Activated naive CD8-positive, alpha-beta T cell (primary cell): Measurements from ENCODE around the gene NAP1L5.

ENCODE experiments used
- H3K27ac Mint-ChIP-seq: one replicate; pipeline ENCODE4 v1.8.0; 2021; ENCODE audit warnings: mixed read lengths
- H3K27me3 Mint-ChIP-seq: one replicate; pipeline ENCODE4 v1.8.0; 2021; ENCODE audit warnings: mixed read lengths
- H3K36me3 Mint-ChIP-seq: one replicate; pipeline ENCODE4 v1.8.0; 2021; ENCODE audit warnings: mixed read lengths
- H3K4me1 Mint-ChIP-seq: one replicate; pipeline ENCODE4 v1.8.0; 2021; ENCODE audit warnings: low read depth, mixed read lengths
- H3K4me3 Mint-ChIP-seq: one replicate; pipeline ENCODE4 v1.8.0; 2021; ENCODE audit warnings: mild to moderate bottlenecking, mixed read lengths
- H3K9me3 Mint-ChIP-seq: one replicate; pipeline ENCODE4 v1.8.0; 2021; ENCODE audit warnings: low read depth, mixed read lengths

Gene NAP1L5

DNA sequence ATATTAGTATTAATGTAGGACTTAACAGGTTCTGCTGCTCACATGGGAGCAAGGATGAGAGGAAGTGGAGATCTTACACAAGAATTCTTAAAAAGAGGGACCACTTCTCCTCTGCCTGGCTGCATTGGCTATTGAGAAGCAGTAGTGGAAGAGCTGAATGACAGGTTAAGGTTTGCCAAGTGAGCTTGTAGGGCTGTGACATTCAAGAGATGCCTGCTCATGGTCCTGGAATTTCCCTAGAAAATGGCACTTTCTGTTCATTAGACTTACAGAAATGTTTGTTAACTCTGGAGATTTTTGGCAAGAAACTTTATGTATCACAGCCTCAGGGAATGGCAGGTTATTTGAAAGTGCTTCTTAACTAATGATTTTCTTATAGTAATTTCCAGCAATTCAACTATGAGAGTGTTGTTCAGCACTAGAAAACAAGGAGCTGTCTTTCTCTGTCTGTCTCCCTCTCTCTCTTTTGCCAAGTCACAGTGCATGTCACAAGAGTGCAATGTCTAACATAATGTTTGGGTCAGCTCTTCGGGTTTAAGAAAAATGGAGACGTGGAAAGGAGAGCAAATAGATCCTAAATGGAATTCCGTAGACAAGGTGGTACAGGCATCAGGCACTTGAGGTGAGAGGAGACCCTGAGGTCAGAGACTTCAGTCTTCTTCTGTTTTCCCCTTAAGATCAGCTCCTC, 8.3 kb upstream of the NAP1L5 start:
- Mint-ChIP-seq H3K4me3 (no peak overlapping the region), H3K36me3 (peaks cover 38% of the 10 kb centered on the region)

DNA sequence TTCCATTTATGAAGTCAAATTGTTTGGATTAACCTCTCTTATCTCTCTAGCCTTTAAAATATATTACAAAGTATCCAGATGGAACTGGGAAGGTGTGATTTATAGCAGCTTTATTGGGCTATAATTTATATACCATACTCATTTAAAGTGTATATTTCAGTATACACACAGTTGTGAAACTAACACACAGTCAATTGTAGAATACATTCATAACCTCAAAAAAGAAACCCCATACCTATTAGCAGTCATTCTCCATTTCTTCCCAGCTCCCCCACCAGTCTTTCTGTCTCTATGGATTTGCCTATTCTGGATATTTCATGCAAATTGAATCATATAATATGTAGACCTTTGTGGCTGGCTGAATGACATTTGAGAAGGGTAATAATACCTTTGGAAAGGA, 7.6 kb upstream of the NAP1L5 start:
- H3K4me3 Mint-ChIP-seq: no peak overlapping the region
- H3K4me1 Mint-ChIP-seq: no peaks in the 10 kb centered on the region
- no peak overlapping the region for H3K27ac Mint-ChIP-seq

More for the DNA sequence above, 8.3 kb upstream of the NAP1L5 start:
- no peaks in the 10 kb centered on the region for H3K27me3 Mint-ChIP-seq
- H3K4me1 Mint-ChIP-seq: no peaks in the 10 kb centered on the region
- H3K9me3 Mint-ChIP-seq: no peaks in the 10 kb centered on the region
- H3K27ac Mint-ChIP-seq: no peak overlapping the region

DNA sequence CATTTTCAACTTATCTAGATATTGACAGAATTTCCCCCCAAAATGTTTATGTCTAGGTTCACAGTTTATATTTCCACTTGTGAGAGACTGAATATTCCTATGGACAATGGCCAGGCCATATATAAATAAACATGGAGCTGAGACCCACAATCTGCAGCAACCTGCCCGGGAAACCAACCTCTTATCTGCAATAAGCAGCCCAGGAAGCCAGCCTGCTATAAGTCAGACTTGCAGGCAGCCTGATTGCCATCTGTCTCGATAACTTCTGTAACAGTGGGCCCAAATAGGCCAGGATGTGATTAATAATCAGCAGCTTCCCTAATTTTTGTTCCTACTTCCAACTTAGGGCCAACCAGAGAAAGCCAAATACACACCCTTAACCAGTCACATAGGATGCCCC, 5.2 kb upstream of the NAP1L5 start:
- H3K4me3 Mint-ChIP-seq: no peak overlapping the region
- H3K36me3 Mint-ChIP-seq: peaks cover 21% of the 10 kb centered on the region
- no peaks in the 10 kb centered on the region for H3K9me3 Mint-ChIP-seq
- H3K27me3 Mint-ChIP-seq: no peaks in the 10 kb centered on the region
- H3K27ac Mint-ChIP-seq: no peak overlapping the region
- H3K4me1 Mint-ChIP-seq: peaks cover 6% of the 10 kb centered on the region

More for the DNA sequence above, 7.6 kb upstream of the NAP1L5 start:
- Mint-ChIP-seq H3K27me3 (no peaks in the 10 kb centered on the region), H3K9me3 (no peaks in the 10 kb centered on the region), H3K36me3 (peaks cover 34% of the 10 kb centered on the region)

DNA sequence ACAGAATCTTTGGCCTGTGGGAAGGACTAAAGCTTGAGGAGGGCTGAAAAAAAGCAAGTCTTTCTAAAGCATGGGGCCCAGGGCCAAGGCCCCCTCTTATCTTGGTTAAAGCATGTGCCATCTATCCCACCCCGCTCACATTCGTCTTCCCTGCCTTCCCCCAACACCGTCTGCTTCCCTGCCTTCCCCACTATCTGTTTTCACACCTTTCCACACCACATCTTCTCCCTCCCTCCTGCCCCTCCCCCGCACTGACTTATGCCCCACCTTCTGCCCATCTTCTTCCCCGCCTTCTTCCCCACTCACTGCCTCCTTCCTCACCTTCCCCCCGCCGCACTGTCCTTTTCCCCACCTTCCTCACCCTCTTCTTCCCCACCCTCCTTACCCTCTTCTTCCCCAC, 890 bp upstream of the NAP1L5 start:
- peaks cover 16% of the 10 kb centered on the region for H3K36me3 Mint-ChIP-seq
- H3K27ac Mint-ChIP-seq: no peak overlapping the region
- H3K4me1 Mint-ChIP-seq: peaks cover 17% of the 10 kb centered on the region
- peak overlapping the region; percentile 86 for H3K4me3 Mint-ChIP-seq
- no peaks in the 10 kb centered on the region for H3K27me3 Mint-ChIP-seq
- no peaks in the 10 kb centered on the region for H3K9me3 Mint-ChIP-seq

DNA sequence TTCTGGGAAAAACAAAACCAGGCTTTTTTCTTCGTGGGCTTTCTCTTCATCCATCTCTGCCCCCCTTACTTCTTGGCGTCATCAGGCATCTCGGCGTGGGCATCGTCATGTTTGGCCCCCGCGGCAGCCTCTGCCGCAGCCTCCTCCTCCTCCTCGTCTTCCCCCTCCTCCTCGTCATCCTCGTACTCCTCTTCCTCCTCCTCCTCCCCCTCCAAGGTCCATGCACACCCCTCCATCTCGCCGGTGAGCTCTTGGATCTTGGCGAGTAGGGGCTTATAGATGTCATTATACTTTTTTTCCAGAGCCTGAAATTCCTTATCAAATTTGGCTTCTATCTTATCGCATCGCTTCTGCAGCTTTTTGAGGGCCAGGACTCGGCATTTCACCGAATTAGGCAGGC, 488 bp downstream of the NAP1L5 start:
- Mint-ChIP-seq H3K4me1 (peaks cover 17% of the 10 kb centered on the region), H3K36me3 (peaks cover 10% of the 10 kb centered on the region), H3K27ac (peak overlapping the region; percentile 77), H3K27me3 (no peaks in the 10 kb centered on the region), H3K9me3 (no peaks in the 10 kb centered on the region), H3K4me3 (peak overlapping the region; percentile 86)

DNA sequence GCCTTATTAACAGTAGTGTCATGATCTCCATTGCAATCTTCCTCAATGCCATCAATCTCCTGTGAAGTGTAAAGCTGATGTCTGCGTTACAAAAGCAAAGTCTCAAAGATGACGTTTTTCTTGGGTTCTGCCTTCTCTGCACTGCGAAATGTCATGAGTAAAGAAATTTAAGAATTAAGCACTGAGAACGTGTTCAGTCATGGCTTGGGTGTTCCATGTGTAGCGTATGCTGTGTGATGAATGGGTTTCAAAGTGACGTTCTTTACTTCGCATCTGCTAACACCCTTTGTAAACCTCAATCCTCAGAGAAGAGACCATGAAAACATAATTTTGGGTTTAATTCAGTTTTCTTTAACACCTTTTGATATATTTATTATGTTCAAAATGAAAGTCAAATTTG, 999 bp downstream of the NAP1L5 start:
- Mint-ChIP-seq H3K4me3 (peak overlapping the region; percentile 86), H3K4me1 (peaks cover 17% of the 10 kb centered on the region), H3K27me3 (no peaks in the 10 kb centered on the region), H3K9me3 (no peaks in the 10 kb centered on the region), H3K36me3 (peaks cover 9% of the 10 kb centered on the region), H3K27ac (peak overlapping the region; percentile 34)

DNA sequence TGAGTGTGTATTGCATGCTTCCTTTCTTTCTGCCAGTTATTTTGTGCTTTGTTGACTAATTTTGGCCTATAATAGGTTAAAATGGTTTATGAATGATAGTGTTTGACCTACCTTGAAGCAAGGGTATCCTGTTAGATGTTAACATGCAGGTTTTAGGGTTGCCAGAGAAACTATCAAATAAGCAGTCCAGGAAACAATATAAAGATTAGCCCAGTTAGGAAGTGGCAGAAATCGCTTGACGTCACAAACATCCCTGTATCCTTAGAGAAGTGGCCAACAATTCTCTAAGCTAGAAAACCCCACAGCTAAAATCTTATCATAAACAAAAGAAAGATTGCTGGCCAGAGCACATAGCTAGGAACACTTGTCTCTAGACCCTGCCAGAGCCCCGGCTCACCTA, 3.8 kb downstream of the NAP1L5 start:
- peaks cover 15% of the 10 kb centered on the region for H3K4me1 Mint-ChIP-seq
- H3K9me3 Mint-ChIP-seq: no peaks in the 10 kb centered on the region
- H3K27ac Mint-ChIP-seq: no peak overlapping the region
- H3K27me3 Mint-ChIP-seq: no peaks in the 10 kb centered on the region
- peaks cover 13% of the 10 kb centered on the region for H3K36me3 Mint-ChIP-seq
- H3K4me3 Mint-ChIP-seq: no peak overlapping the region

DNA sequence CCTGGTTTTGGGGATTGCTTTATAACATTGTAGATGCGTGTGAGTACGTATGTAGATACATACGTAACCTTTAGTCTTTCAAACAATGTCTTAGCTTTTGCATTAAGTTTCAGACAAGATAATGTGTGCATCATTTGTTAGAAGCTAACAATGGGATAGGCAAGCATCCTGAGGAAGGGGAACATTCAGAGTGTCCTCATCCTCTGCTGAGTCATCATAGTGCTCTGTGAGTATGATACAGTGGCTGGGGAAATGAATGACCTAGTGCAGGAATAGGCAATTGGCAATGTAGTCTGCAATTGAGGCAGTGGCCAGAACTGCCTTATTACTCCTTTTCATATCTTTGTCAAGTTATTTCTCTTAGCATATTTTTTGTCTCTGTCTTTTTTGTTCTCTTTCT, 7.3 kb downstream of the NAP1L5 start:
- Mint-ChIP-seq H3K4me1 (peaks cover 3% of the 10 kb centered on the region), H3K27ac (peak overlapping the region; percentile 18), H3K4me3 (no peak overlapping the region), H3K27me3 (no peaks in the 10 kb centered on the region), H3K36me3 (peaks cover 16% of the 10 kb centered on the region), H3K9me3 (no peaks in the 10 kb centered on the region)

DNA sequence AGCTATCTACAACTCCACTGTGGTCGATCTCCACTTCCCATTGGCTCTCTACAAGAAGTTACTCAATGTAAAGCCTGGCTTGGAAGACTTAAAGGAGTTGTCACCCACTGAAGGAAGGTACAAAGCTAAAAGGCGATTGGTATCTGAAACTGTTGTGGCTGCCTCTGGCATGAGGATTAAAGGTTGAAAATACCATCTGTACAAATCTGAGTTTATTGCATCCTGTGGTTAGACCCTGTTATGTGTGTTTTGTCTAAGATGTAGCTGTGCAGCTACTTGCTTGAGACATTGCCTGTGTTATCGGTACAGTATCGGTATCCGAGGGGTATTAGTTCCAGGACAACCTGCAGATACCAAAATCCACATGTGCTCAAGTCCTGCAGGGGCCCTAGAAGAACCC, 16.4 kb downstream of the NAP1L5 start:
- Mint-ChIP-seq H3K36me3 (peaks cover 40% of the 10 kb centered on the region), H3K4me3 (no peak overlapping the region)

DNA sequence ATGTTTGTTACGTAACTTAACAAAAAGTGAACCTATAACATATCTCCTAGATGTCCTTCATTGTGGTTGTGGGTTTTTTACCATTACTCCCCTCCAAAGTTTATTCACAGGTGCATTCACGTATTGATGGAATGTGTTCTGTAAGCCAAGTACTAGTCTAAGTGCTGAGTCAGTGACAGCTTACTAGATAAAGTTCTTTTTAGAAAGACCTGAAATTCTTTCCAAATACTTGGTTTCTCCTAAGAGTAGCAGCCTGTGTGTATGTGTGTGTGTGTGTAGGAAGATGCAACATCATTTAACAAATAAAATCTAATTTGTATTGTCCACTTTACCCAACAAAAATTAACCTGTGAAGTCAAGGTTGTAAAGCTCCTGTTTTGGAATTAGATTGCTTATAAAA, 22.1 kb downstream of the NAP1L5 start:
- H3K27ac Mint-ChIP-seq: no peak overlapping the region
- H3K9me3 Mint-ChIP-seq: no peaks in the 10 kb centered on the region

More for the DNA sequence above, 16.4 kb downstream of the NAP1L5 start:
- Mint-ChIP-seq H3K4me1 (no peaks in the 10 kb centered on the region), H3K9me3 (no peaks in the 10 kb centered on the region), H3K27ac (no peak overlapping the region), H3K27me3 (no peaks in the 10 kb centered on the region)

DNA sequence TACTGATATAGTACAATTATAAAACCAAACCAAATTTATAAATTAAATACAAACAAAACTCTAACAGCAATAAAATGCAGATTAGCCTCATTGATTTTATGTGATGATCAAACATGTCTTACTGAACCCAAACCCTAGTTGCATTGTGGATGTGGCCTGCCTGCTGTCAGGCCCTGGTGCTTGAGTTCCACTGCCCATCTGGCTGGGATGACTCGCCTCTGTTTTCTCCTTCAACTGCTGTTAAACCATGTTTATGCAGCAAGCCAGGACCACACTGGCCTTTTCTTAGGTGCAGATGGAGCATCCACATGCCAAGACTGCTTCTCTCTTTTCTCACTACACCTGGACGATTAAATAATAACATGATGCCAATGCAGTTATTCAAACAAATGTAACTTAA, 22.6 kb downstream of the NAP1L5 start:
- H3K9me3 Mint-ChIP-seq: no peaks in the 10 kb centered on the region
- H3K27me3 Mint-ChIP-seq: no peaks in the 10 kb centered on the region
- no peak overlapping the region for H3K4me3 Mint-ChIP-seq
- H3K27ac Mint-ChIP-seq: no peak overlapping the region
- peaks cover 19% of the 10 kb centered on the region for H3K36me3 Mint-ChIP-seq
- H3K4me1 Mint-ChIP-seq: no peaks in the 10 kb centered on the region

More for the DNA sequence above, 22.1 kb downstream of the NAP1L5 start:
- no peaks in the 10 kb centered on the region for H3K4me1 Mint-ChIP-seq
- peaks cover 19% of the 10 kb centered on the region for H3K36me3 Mint-ChIP-seq
- H3K27me3 Mint-ChIP-seq: no peaks in the 10 kb centered on the region
- H3K4me3 Mint-ChIP-seq: no peak overlapping the region

DNA sequence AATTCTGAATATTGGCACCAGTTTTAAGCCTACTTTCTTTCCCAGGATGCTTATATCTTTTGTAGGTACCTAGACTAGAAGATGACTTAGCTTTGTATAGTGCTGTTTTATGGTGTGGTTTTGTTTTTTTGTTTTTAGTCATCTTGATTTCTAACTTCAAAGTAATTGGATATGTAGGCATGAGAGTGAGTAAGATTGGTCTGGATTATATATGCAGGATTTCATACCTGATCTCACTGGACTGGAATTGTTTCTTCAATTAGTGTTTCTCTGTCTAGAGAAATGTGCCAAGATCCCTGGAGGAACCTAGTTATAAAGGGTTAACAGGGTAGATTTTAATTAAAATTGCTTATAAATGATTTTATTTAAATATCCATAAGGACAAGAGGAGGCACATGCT, 23.1 kb downstream of the NAP1L5 start:
- Mint-ChIP-seq H3K27ac (no peak overlapping the region), H3K4me1 (no peaks in the 10 kb centered on the region), H3K36me3 (peaks cover 16% of the 10 kb centered on the region), H3K4me3 (no peak overlapping the region), H3K9me3 (no peaks in the 10 kb centered on the region), H3K27me3 (no peaks in the 10 kb centered on the region)

DNA sequence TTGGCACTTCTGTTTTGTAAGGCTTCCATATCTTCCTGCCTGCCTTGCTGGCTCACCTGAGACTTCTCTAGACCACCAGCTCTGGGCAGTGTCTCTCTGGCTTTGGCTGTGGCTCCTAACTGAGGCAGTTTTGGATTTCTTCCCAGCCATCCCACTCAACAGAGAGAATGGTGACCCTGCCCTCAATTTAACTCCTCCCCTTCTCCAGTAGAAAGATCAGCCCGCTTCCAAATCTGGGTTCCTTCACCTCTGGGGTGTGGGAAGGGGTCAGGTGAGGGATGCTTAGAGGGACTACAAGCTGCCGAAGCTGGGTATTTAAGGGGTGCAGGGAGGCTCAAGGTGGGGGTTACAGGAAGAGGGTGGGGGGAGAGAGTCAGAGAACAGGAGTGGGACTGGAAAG, 23.7 kb downstream of the NAP1L5 start:
- Mint-ChIP-seq H3K9me3 (no peaks in the 10 kb centered on the region), H3K4me3 (no peak overlapping the region), H3K36me3 (peaks cover 13% of the 10 kb centered on the region), H3K4me1 (no peaks in the 10 kb centered on the region), H3K27ac (no peak overlapping the region), H3K27me3 (no peaks in the 10 kb centered on the region)

DNA sequence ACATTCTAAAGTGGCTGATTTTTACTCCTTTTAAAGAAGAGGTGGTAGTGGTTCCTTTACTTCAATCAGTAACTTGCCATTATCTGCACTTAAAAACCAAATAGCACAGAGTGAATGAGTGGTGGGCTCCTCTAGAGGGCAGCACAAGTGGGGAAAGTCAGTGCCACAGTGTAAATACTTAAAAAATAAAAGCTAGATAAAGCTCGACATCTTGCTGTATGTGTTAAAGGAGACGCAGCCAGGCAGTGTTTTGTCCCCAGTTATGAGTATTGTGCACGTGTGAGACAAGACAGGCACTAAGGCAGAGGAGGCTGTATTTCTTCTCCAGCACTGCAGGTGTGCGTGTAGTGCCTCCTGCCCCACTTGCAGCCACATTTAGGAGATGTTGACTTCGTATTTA, 24.6 kb downstream of the NAP1L5 start:
- H3K27ac Mint-ChIP-seq: no peak overlapping the region
- no peaks in the 10 kb centered on the region for H3K4me1 Mint-ChIP-seq
- H3K4me3 Mint-ChIP-seq: no peak overlapping the region
- peaks cover 11% of the 10 kb centered on the region for H3K36me3 Mint-ChIP-seq
- no peaks in the 10 kb centered on the region for H3K9me3 Mint-ChIP-seq
- H3K27me3 Mint-ChIP-seq: no peaks in the 10 kb centered on the region

DNA sequence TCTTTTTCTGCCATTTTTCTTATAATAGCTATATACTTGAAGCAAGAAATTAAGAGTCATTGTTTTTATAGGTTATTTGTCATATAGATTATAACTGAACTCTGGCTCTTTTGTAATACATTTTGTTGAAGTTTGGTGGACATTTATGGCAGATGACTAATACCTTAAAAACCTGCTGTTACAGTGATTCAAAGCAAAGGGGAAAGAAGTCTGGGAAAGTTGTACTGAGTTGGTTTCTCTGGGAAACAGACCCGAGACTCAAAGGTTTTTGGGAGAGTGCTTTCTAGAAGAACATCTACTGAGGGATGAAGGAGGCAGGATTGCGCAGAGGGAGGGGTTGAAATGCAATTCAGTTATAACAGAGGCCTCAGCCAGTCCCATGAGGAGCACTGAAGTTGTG, 35.9 kb downstream of the NAP1L5 start:
- Mint-ChIP-seq H3K36me3 (peaks cover 7% of the 10 kb centered on the region), H3K27me3 (no peaks in the 10 kb centered on the region)

More for the DNA sequence above, 35.9 kb downstream of the NAP1L5 start:
- Mint-ChIP-seq H3K9me3 (no peaks in the 10 kb centered on the region), H3K4me3 (no peak overlapping the region), H3K4me1 (peaks cover 4% of the 10 kb centered on the region), H3K27ac (no peak overlapping the region)
